HEK293 (cell line): ENCODE measurements around the gene SLC9C1.

ENCODE experiments used
- CTCF ChIA-PET: fragments of 350-600 bp; formaldehyde crosslinking; extraction: SDS; loops from one replicate; lab custom pipeline; 2021; ENCODE audit warnings: antibody characterized with exemption; lab: Yijun Ruan, JAX
- POLR2A ChIA-PET: fragments of 300-600 bp; formaldehyde crosslinking; extraction: SDS; loops from one replicate; lab custom pipeline; 2020; ENCODE audit warnings: antibody characterized with exemption, inconsistent platforms; lab: Yijun Ruan, JAX
- H3K27ac ChIP-seq: fragments of 200-500 bp; sonication (Bioruptor generic); 2 replicates; pipeline ENCODE4 v1.5.1; 2014; ENCODE audit warnings: low read depth, low read length, control low read depth, inconsistent platforms; ENCODE audit errors: extremely low read depth
- H3K36me3 ChIP-seq, 2 experiments: fragments of 200-500 bp in 1 of 2; sonication (Bioruptor generic) in 1 of 2; 1 replicate in 1 of 2; 2 replicates in 1 of 2; pipeline ENCODE4 v1.5.1; 2014 to 2017; ENCODE audit warnings: inconsistent platforms in 2 of 2, low read length in 2 of 2; ENCODE audit not compliant: control insufficient read depth in 2 of 2, insufficient read depth in 1 of 2
- H3K4me1 ChIP-seq: fragments of 200-500 bp; sonication (Bioruptor generic); 2 replicates; pipeline ENCODE4 v1.5.1; 2014; ENCODE audit warnings: mild to moderate bottlenecking, low read length, inconsistent platforms; ENCODE audit not compliant: control insufficient read depth, insufficient read depth
- H3K4me3 ChIP-seq: 2 replicates; pipeline ENCODE4 v1.5.1; 2011; ENCODE audit warnings: low read depth, mild to moderate bottlenecking, control low read depth, low read length, moderate library complexity
- H3K9me3 ChIP-seq: fragments of 200-500 bp; sonication (Bioruptor generic); 2 replicates; pipeline ENCODE4 v1.5.1; 2014; ENCODE audit warnings: low read depth, low read length, inconsistent platforms; ENCODE audit not compliant: control insufficient read depth, insufficient read depth
- MEIS1 ChIP-seq: sonication (generic); formaldehyde crosslinking; IDR thresholded peaks from 2 replicates; pipeline ENCODE4 v1.8.1; 2022; ENCODE audit warnings: missing genetic modification reagents, mild to moderate bottlenecking, borderline replicate concordance
- PBX3 ChIP-seq: sonication (generic); formaldehyde crosslinking; IDR thresholded peaks from 2 replicates; pipeline ENCODE4 v1.8.1; 2022; ENCODE audit warnings: mild to moderate bottlenecking, moderate library complexity, missing genetic modification reagents
- PRDM2 ChIP-seq: fragments of 450-650 bp; formaldehyde crosslinking; IDR thresholded peaks from 2 replicates; pipeline ENCODE4 v1.5.1; 2016; ENCODE audit warnings: missing biosample characterization, missing genetic modification characterization, borderline replicate concordance
- WT1 ChIP-seq: fragments of 450-650 bp; formaldehyde crosslinking; IDR thresholded peaks from 2 replicates; pipeline ENCODE4 v1.5.1; 2016; ENCODE audit warnings: missing biosample characterization, missing genetic modification characterization
- ZBTB1 ChIP-seq: fragments of 450-650 bp; formaldehyde crosslinking; IDR thresholded peaks from 2 replicates; pipeline ENCODE4 v1.5.1; 2016; ENCODE audit warnings: missing biosample characterization, missing genetic modification characterization
- ZNF121 ChIP-seq: fragments of 450-650 bp; formaldehyde crosslinking; IDR thresholded peaks from 2 replicates; pipeline ENCODE4 v1.5.1; 2016; ENCODE audit warnings: missing biosample characterization, missing genetic modification characterization
- ZNF175 ChIP-seq: fragments of 450-650 bp; formaldehyde crosslinking; IDR thresholded peaks from 2 replicates; pipeline ENCODE4 v1.5.1; 2016; ENCODE audit warnings: missing biosample characterization, missing genetic modification characterization
- ZNF184 ChIP-seq: fragments of 450-650 bp; IDR thresholded peaks from 2 replicates; pipeline ENCODE4 v1.5.1; 2018; ENCODE audit warnings: missing biosample characterization, mild to moderate bottlenecking, missing genetic modification characterization
- ZNF202 ChIP-seq: fragments of 450-650 bp; formaldehyde crosslinking; IDR thresholded peaks from 2 replicates; pipeline ENCODE4 v1.5.1; 2016; ENCODE audit warnings: missing biosample characterization, missing genetic modification characterization, borderline replicate concordance
- ZNF211 ChIP-seq: fragments of 450-650 bp; formaldehyde crosslinking; IDR thresholded peaks from 2 replicates; pipeline ENCODE4 v1.5.1; 2016; ENCODE audit warnings: low read depth, missing biosample characterization, missing genetic modification characterization
- ZNF423 ChIP-seq: fragments of 450-650 bp; formaldehyde crosslinking; IDR thresholded peaks from 2 replicates; pipeline ENCODE4 v1.5.1; 2016; ENCODE audit warnings: missing biosample characterization, missing genetic modification characterization
- ZNF433 ChIP-seq: fragments of 450-650 bp; formaldehyde crosslinking; IDR thresholded peaks from 2 replicates; pipeline ENCODE4 v1.5.1; 2016; ENCODE audit warnings: missing biosample characterization, missing genetic modification characterization, low read depth
- ZNF48 ChIP-seq: fragments of 450-650 bp; formaldehyde crosslinking; IDR thresholded peaks from 2 replicates; pipeline ENCODE4 v1.5.1; 2016; ENCODE audit warnings: missing biosample characterization, missing genetic modification characterization
- ZNF571 ChIP-seq: fragments of 450-650 bp; formaldehyde crosslinking; IDR thresholded peaks from 2 replicates; pipeline ENCODE4 v1.5.0; 2017; ENCODE audit warnings: missing biosample characterization, missing genetic modification characterization
- ZNF626 ChIP-seq: fragments of 450-650 bp; sonication (Bioruptor Pico); formaldehyde crosslinking; IDR thresholded peaks from 2 replicates; pipeline ENCODE4 v1.5.1; 2018; ENCODE audit warnings: missing biosample characterization, missing genetic modification characterization, inconsistent platforms
- ZNF658 ChIP-seq: fragments of 450-650 bp; formaldehyde crosslinking; IDR thresholded peaks from 2 replicates; pipeline ENCODE4; 2016; ENCODE audit warnings: missing biosample characterization, missing genetic modification characterization
- ZNF747 ChIP-seq: fragments of 450-650 bp; formaldehyde crosslinking; IDR thresholded peaks from 2 replicates; pipeline ENCODE4 v1.5.1; 2016; ENCODE audit warnings: missing biosample characterization, missing genetic modification characterization
- ZNF768 ChIP-seq: fragments of 450-650 bp; formaldehyde crosslinking; IDR thresholded peaks from 2 replicates; pipeline ENCODE4 v1.5.1; 2018; ENCODE audit warnings: missing biosample characterization, mild to moderate bottlenecking, missing genetic modification characterization
- TF ChIP-seq, protein P1 (sequence below): fragments of 450-650 bp; formaldehyde crosslinking; IDR thresholded peaks from 2 replicates; pipeline ENCODE4 v1.5.0; 2017; ENCODE audit warnings: missing biosample characterization, missing genetic modification characterization, borderline replicate concordance

The SLC9C1 gene

GRCh38 chr3:112130638-112130993 is 163.4 kb downstream of the SLC9C1 start:
- H3K4me1 ChIP-seq = peaks cover 17% of the 10 kb centered on the region; the same call in 1 of the 2 replicates
- no peaks in the 10 kb centered on the region for H3K9me3 ChIP-seq
- no peak for TF ChIP-seq ZNF423 (tag by site-specific recombination)
- no peak for TF ChIP-seq ZNF768 (tag by site-specific recombination)
- H3K4me3 ChIP-seq = no peak overlapping the region
- peaks cover 0 to 15% of the 10 kb centered on the region in 2 experiments; a peak in 1 of 3 replicates for H3K36me3 ChIP-seq
- POLR2A ChIA-PET = no interaction called here
- CTCF ChIA-PET = interaction anchor here (0.6 to 0.9 kb wide), 2 partner anchors 19 to 94 kb away, joined by 3 to 4 read pairs; no protein-coding TSS in a partner anchor
- H3K27ac ChIP-seq = no peak overlapping the region

- Histone ChIP-seq H3K27ac (no peak overlapping the region), H3K4me3 (no peak overlapping the region), H3K9me3 (no peaks in the 10 kb centered on the region), H3K4me1 (peaks cover 14% of the 10 kb centered on the region; the same call in 1 of the 2 replicates), H3K36me3 (peaks cover 0 to 15% of the 10 kb centered on the region in 2 experiments; a peak in 1 of 3 replicates)
- TF ChIP-seq ZNF48 (tag by site-specific recombination) (no peak), PRDM2 (no peak), ZNF175 (tag by site-specific recombination) (no peak), ZNF626 (no peak), ZNF184 (tag by site-specific recombination) (no peak), ZBTB1 (tag by site-specific recombination) (no peak), PBX3 (CRISPR knock-in tag) (no peak), ZNF747 (tag by site-specific recombination) (no peak), ZNF202 (tag by site-specific recombination) (no peak), ZNF571 (tag by site-specific recombination) (no peak), WT1 (tag by site-specific recombination) (no peak), ZNF211 (tag by site-specific recombination) (no peak), ZNF121 (tag by site-specific recombination) (no peak), ZNF433 (no peak), MEIS1 (CRISPR knock-in tag) (no peak), ZNF658 (tag by site-specific recombination) (no peak)
- TF ChIP-seq, protein P1, sequence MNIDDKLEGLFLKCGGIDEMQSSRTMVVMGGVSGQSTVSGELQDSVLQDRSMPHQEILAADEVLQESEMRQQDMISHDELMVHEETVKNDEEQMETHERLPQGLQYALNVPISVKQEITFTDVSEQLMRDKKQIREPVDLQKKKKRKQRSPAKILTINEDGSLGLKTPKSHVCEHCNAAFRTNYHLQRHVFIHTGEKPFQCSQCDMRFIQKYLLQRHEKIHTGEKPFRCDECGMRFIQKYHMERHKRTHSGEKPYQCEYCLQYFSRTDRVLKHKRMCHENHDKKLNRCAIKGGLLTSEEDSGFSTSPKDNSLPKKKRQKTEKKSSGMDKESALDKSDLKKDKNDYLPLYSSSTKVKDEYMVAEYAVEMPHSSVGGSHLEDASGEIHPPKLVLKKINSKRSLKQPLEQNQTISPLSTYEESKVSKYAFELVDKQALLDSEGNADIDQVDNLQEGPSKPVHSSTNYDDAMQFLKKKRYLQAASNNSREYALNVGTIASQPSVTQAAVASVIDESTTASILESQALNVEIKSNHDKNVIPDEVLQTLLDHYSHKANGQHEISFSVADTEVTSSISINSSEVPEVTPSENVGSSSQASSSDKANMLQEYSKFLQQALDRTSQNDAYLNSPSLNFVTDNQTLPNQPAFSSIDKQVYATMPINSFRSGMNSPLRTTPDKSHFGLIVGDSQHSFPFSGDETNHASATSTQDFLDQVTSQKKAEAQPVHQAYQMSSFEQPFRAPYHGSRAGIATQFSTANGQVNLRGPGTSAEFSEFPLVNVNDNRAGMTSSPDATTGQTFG (tag by site-specific recombination) = no peak
- ChIA-PET POLR2A (no interaction called here), CTCF (no interaction called here)
Measured at GRCh38 chr3:112129925-112130637, 163.9 kb downstream of the SLC9C1 start.
